Measurements from ENCODE around the gene NKX2-2.

DNA sequence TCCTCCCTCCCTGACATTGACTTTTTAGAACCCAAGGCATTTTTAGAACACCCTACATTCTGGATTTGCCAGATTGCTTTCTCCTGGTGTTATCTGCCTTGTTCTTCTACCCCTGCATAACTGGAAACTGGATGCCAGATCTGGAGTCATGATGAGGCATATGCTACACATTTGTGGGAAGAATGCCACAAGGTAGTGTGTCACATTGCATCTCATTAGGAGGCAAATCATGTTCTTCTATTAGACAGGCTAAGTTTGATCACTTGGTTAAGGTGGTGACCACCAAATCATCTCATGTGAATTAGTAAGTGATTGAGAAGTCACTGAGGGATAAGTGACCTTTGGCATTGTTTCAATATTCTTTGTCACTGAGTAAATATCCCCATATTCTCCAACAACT lies 12.9 kb upstream of the NKX2-2 start:
- TF ChIP-seq, protein P1, sequence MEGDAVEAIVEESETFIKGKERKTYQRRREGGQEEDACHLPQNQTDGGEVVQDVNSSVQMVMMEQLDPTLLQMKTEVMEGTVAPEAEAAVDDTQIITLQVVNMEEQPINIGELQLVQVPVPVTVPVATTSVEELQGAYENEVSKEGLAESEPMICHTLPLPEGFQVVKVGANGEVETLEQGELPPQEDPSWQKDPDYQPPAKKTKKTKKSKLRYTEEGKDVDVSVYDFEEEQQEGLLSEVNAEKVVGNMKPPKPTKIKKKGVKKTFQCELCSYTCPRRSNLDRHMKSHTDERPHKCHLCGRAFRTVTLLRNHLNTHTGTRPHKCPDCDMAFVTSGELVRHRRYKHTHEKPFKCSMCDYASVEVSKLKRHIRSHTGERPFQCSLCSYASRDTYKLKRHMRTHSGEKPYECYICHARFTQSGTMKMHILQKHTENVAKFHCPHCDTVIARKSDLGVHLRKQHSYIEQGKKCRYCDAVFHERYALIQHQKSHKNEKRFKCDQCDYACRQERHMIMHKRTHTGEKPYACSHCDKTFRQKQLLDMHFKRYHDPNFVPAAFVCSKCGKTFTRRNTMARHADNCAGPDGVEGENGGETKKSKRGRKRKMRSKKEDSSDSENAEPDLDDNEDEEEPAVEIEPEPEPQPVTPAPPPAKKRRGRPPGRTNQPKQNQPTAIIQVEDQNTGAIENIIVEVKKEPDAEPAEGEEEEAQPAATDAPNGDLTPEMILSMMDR (conservative IDR thresholded peaks at IDR 0.05 in 1 of 2, IDR thresholded peaks at IDR 0.05 in 1 of 2; ENCODE audit: low read depth in 1 of 2, low read length in 2 of 2), result no peak
- TF ChIP-seq EZH2 (IDR thresholded peaks at IDR 0.05; ENCODE audit: low read length, missing control alignments), result no peak
